K562 (cell line): ENCODE results near the gene FMNL1. TPM values are rescaled to one million over a fixed set of nuclear protein-coding genes. Genes with fewer than 3 reads are reported as not detected.

Source experiments
- ATAC-seq: fragments of 200-7000 bp; cut with Tn5 transposase; 3 replicates; pipeline ENCODE4 v1.9.1; 2020; ENCODE audit warnings: moderate library complexity
- BruUV-seq: library from RNA; stranded (reverse); fragments of 400-500 nt; replicated peaks from 2 replicates; lab custom pipeline; 2021; lab: Mats Ljungman, UMichigan
- CTCF ChIA-PET: fragments of 300-600 bp; formaldehyde crosslinking; extraction: SDS; loops from one replicate; lab custom pipeline; 2021; ENCODE audit warnings: low intra/inter-chr PET ratio; lab: Yijun Ruan, JAX
- POLR2A ChIA-PET: fragments of 300-600, 350-650 bp; sonication (Branson Sonifier 250); formaldehyde crosslinking; extraction: SDS; loops from one replicate; lab custom pipeline; 2021; ENCODE audit warnings: antibody characterized with exemption, inconsistent platforms; lab: Yijun Ruan, JAX
- DNase-seq, 4 experiments: peaks; one replicate each; pipeline versions ENCODE4 v3.0.0 to v3.0.0-alpha.2; 2011 to 2018; ENCODE audit warnings: low spot score in 3 of 4, mixed read lengths in 3 of 4; ENCODE audit errors: extremely low read depth in 1 of 4
- FAIRE-seq: peaks from 2 replicates; lab custom pipeline; 2011; peaks lifted over from hg19 to GRCh38; lab: Jason Lieb, UNC
- H2AFZ ChIP-seq: 2 replicates; pipeline ENCODE4 v1.6.0; 2011; ENCODE audit warnings: low read depth, low read length, control low read depth, inconsistent platforms
- H3K27ac ChIP-seq: fragments of 200-600 bp; 3 replicates; pipeline ENCODE4 v1.8.0; 2011; ENCODE audit warnings: low read depth, mild to moderate bottlenecking, control low read depth, inconsistent platforms, low read length, moderate library complexity, mixed read lengths; ENCODE audit errors: extremely low read depth
- H3K27me3 ChIP-seq, 2 experiments: fragments of 300-600 bp in 1 of 2; 2 replicates in 1 of 2; 3 replicates in 1 of 2; pipeline versions ENCODE4 v1.6.0 to v1.8.0; 2011; ENCODE audit warnings: inconsistent platforms in 2 of 2, low read length in 2 of 2, mild to moderate bottlenecking in 1 of 2, mixed read lengths in 1 of 2, moderate library complexity in 1 of 2; ENCODE audit not compliant: control insufficient read depth in 2 of 2, insufficient read depth in 2 of 2
- H3K36me3 ChIP-seq: fragments of 300-600 bp; 3 replicates; pipeline ENCODE4 v1.8.0; 2011; ENCODE audit warnings: mild to moderate bottlenecking, low read length, inconsistent platforms; ENCODE audit not compliant: control insufficient read depth, insufficient read depth
- H3K4me1 ChIP-seq, 2 experiments: fragments of 200-600 bp in 1 of 2; replicated peaks in 1 of 2; 2 replicates in 1 of 2; 3 replicates in 1 of 2; pipeline versions ENCODE4 v1.5.1 to v1.8.0; 2011; ENCODE audit warnings: inconsistent platforms in 2 of 2, low read length in 2 of 2, mild to moderate bottlenecking in 1 of 2, mixed read lengths in 1 of 2, moderate library complexity in 1 of 2; ENCODE audit not compliant: control insufficient read depth in 2 of 2, insufficient read depth in 2 of 2
- H3K4me2 ChIP-seq: 2 replicates; pipeline ENCODE4 v1.6.1; 2011; ENCODE audit warnings: low read length, control low read depth, inconsistent platforms, mixed read lengths; ENCODE audit not compliant: insufficient read depth
- H3K4me3 ChIP-seq: fragments of 200-600 bp; sonication (generic), shearing (Covaris generic); 2 replicates; pipeline ENCODE4 v1.5.1; 2016; ENCODE audit warnings: control low read depth, inconsistent platforms
- H3K79me2 ChIP-seq: fragments of 200-600 bp; 3 replicates; pipeline ENCODE4 v1.8.0; 2011; ENCODE audit warnings: low read length, inconsistent platforms; ENCODE audit not compliant: control insufficient read depth, insufficient read depth
- H3K9ac ChIP-seq, 2 experiments: 2 replicates each; pipeline versions ENCODE4 v1.6.0 to v1.6.1; 2011; ENCODE audit warnings: low read depth in 2 of 2, low read length in 2 of 2, control low read depth in 1 of 2, inconsistent platforms in 1 of 2, mild to moderate bottlenecking in 1 of 2, mixed read lengths in 1 of 2; ENCODE audit not compliant: insufficient read depth in 1 of 2
- H3K9me1 ChIP-seq: one replicate; pipeline ENCODE4 v1.6.0; 2011; ENCODE audit warnings: inconsistent platforms, mild to moderate bottlenecking, low read length, moderate library complexity; ENCODE audit not compliant: control insufficient read depth, insufficient read depth
- H3K9me3 ChIP-seq: replicated peaks from 2 replicates; pipeline ENCODE4 v1.5.1; 2011; ENCODE audit warnings: low read depth, low read length, inconsistent platforms; ENCODE audit not compliant: control insufficient read depth, insufficient read depth
- H4K20me1 ChIP-seq: replicated peaks from 2 replicates; pipeline ENCODE4 v1.6.1; 2011; ENCODE audit warnings: low read length, inconsistent platforms, mixed read lengths; ENCODE audit not compliant: control insufficient read depth, insufficient read depth
- CTCF ChIP-seq, 3 experiments: IDR thresholded peaks in 2 of 3; conservative IDR thresholded peaks in 1 of 3; 2 replicates each; pipeline ENCODE4 v1.5.1; 2011 to 2012; ENCODE audit warnings: low read length in 3 of 3, mild to moderate bottlenecking in 3 of 3, control low read depth in 2 of 3, improper control_type of control experiment in 1 of 3, inconsistent platforms in 1 of 3, low read depth in 1 of 3, mixed read lengths in 1 of 3, moderate library complexity in 1 of 3; ENCODE audit not compliant: insufficient read depth in 2 of 3
- ELF4 ChIP-seq: fragments of 450-650 bp; formaldehyde crosslinking; IDR thresholded peaks from 2 replicates; pipeline ENCODE4 v1.4.0; 2022; ENCODE audit warnings: missing genetic modification characterization
- GATAD2B ChIP-seq: fragments of 450-650 bp; IDR thresholded peaks from 2 replicates; pipeline ENCODE4 v1.6.1; 2017; ENCODE audit warnings: mild to moderate bottlenecking, borderline replicate concordance
- HDAC2 ChIP-seq: fragments of 450-650 bp; IDR thresholded peaks from 2 replicates; pipeline ENCODE4 v1.6.1; 2016; ENCODE audit warnings: mild to moderate bottlenecking
- HMBOX1 ChIP-seq: sonication (generic); IDR thresholded peaks from 2 replicates; pipeline ENCODE4 v1.6.1; 2016
- NCOA4 ChIP-seq: fragments of 450-650 bp; IDR thresholded peaks from 2 replicates; pipeline ENCODE4 v1.6.1; 2018; ENCODE audit warnings: mild to moderate bottlenecking; ENCODE audit not compliant: partially characterized antibody
- PBX2 ChIP-seq, 2 experiments: IDR thresholded peaks in 1 of 2; conservative IDR thresholded peaks in 1 of 2; 2 replicates each; pipeline ENCODE4 v1.6.1; 2016; ENCODE audit warnings: low read depth in 2 of 2, mild to moderate bottlenecking in 1 of 2, missing compliant biosample characterization in 1 of 2, missing genetic modification characterization in 1 of 2, moderate library complexity in 1 of 2
- SRSF1 ChIP-seq: fragments of 200-400 bp; formaldehyde crosslinking; IDR thresholded peaks from 2 replicates; pipeline ENCODE4 v1.6.1; 2017; ENCODE audit warnings: mild to moderate bottlenecking, low read depth, low read length, moderate library complexity
- THRB ChIP-seq: fragments of 450-650 bp; formaldehyde crosslinking; conservative IDR thresholded peaks from 2 replicates; pipeline ENCODE4 v1.4.0; 2022; ENCODE audit warnings: mild to moderate bottlenecking, missing genetic modification characterization
- USF2 ChIP-seq: sonication (generic); formaldehyde crosslinking; IDR thresholded peaks from 2 replicates; pipeline ENCODE4 v1.5.0; 2020; ENCODE audit warnings: missing genetic modification reagents
- ZNF217 ChIP-seq: sonication (generic); formaldehyde crosslinking; IDR thresholded peaks from 2 replicates; pipeline ENCODE4 v1.8.0; 2022; ENCODE audit warnings: mild to moderate bottlenecking, missing genetic modification reagents
- ZNF75A ChIP-seq: fragments of 450-650 bp; formaldehyde crosslinking; IDR thresholded peaks from 2 replicates; pipeline ENCODE4 v1.4.0; 2020; ENCODE audit warnings: mild to moderate bottlenecking
- WGBS: fragments of 100-300 bp; shearing (Covaris generic); methylation state at CpG from one replicate; pipeline ENCODE4 v1.1.6; 2016; ENCODE audit warnings: low coverage, mixed read lengths; ENCODE audit not compliant: insufficient coverage; ENCODE audit errors: missing lambda C conversion rate; 5-methylcytosine and 5-hydroxymethylcytosine counted together
- in situ Hi-C: fragments of 300-500 bp; cut with MboI; formaldehyde crosslinking; loops from 4 replicates; pipeline ENCODE4 v1.15.0; 2018; ENCODE audit warnings: inconsistent platforms, mixed read lengths
- intact Hi-C: fragments of 100-400 bp; cut with micrococcal nuclease; formaldehyde crosslinking; loops from 2 replicates; pipeline ENCODE4 v1.14.2; 2022
- polyA plus RNA-seq, 8 experiments: library from polyadenylated mRNA; depleted of rRNA in 4 of 8; stranded (reverse) in 5 of 8; unstranded in 3 of 8; fragments of >200 nt; fragmentation: Nextera tagmentation in 2 of 8; fragmentation: Illumina TruSeq in 1 of 8; extraction: Ambion mirVana in 2 of 8; extraction: Trizol in 1 of 8; gene quantifications; 2 replicates each; pipeline versions ENCODE4 v1.2.1 to v1.2.3, GENCODE V29; 2011 to 2014; ENCODE audit warnings: inconsistent platforms in 1 of 8, missing spikeins in 1 of 8
- total RNA-seq, 7 experiments: library from RNA; depleted of rRNA in 6 of 7; stranded (reverse); fragments of >200 nt in 6 of 7; fragmentation: Illumina TruSeq in 2 of 7; extraction: Trizol in 2 of 7; gene quantifications; 2 replicates each; pipeline versions ENCODE4 v1.2.1 to v1.2.3, GENCODE V29; 2011 to 2021; ENCODE audit warnings: low replicate concordance in 1 of 7

Gene FMNL1
- total and polyA plus RNA-seq, 9 of the 15 experiments (the other 6 are each of a cell fraction or from before 2014, with no cell fraction given), result 0.70 to 36.6 (median 7.7) TPM

GRCh38 chr17:45200701-45201100 is 21.0 kb upstream of the FMNL1 start:
- ChIA-PET CTCF (interaction anchor here (7.5 kb wide), 1 partner anchor 67 kb away, joined by 165 read pairs; the partner anchor contains the start of genes ACBD4 and PLCD3), POLR2A (interaction anchor here (0.6 to 6.7 kb wide), 3 partner anchors 39 to 77 kb away, joined by 3 to 137 read pairs (median 3); partner anchors contain the start of genes HEXIM1 and HEXIM2)
- DNase-seq, result peak in 1 of 4 experiments; percentile 47
- Histone ChIP-seq H3K9ac (no peak overlapping the region), H3K27me3 (no peaks in the 10 kb centered on the region), H3K4me3 (no peak overlapping the region), H3K79me2 (no peaks in the 10 kb centered on the region), H4K20me1 (no peaks in the 10 kb centered on the region), H3K9me1 (no peaks in the 10 kb centered on the region), H3K9me3 (no peaks in the 10 kb centered on the region), H3K36me3 (no peaks in the 10 kb centered on the region), H3K4me2 (no peak overlapping the region), H2AFZ (peak overlapping the region; percentile 42; the same call in 1 of the 2 replicates), H3K4me1 (peaks cover 12 to 13% of the 10 kb centered on the region in 2 experiments), H3K27ac (no peak overlapping the region)
- intact Hi-C loops, result no loop called here
- FAIRE-seq, result no peak
- in situ Hi-C loops, result no loop called here
- no TSS peak for BruUV-seq
- WGBS, result 26% methylated on average over 9 of the region's 9 CpGs
- no peak for ATAC-seq
- no peak for TF ChIP-seq GATAD2B
- TF ChIP-seq ZNF75A (CRISPR knock-in tag), result no peak
- TF ChIP-seq ZNF217 (CRISPR knock-in tag), result no peak
- TF ChIP-seq HMBOX1, result no peak
- TF ChIP-seq THRB (CRISPR knock-in tag), result no peak
- no peak for TF ChIP-seq ELF4
- TF ChIP-seq SRSF1, result no peak
- no peak for TF ChIP-seq PBX2 (CRISPR knock-in tag; IDR thresholded peaks at IDR 0.05; ENCODE audit: low read depth)
- TF ChIP-seq PBX2 (tag; conservative IDR thresholded peaks at IDR 0.05; ENCODE audit: low read depth), result 0 out of 2 replicates have a peak, but pooled peaks have one; percentile 25
- TF ChIP-seq CTCF (IDR thresholded peaks at IDR 0.05 in 2 of 3, conservative IDR thresholded peaks at IDR 0.05 in 1 of 3; ENCODE audit: insufficient read depth in 2 of 3, low read depth in 1 of 3, low read length in 3 of 3), result peak; percentile 12 to 36 (median 26); a peak in 3 of 6 replicates
- no peak for TF ChIP-seq NCOA4
- no peak for TF ChIP-seq HDAC2
- TF ChIP-seq USF2 (CRISPR knock-in tag), result no peak
